ENCODE data around the gene CASKIN1. TPM values are rescaled to one million over a fixed set of nuclear protein-coding genes. Genes with fewer than 3 reads are reported as not detected.

CASKIN1 gene
- total RNA-seq, 1 experiment from 2014 or later, result 4.5 TPM

- in situ Hi-C loops (cut with HindIII; ENCODE audit: low pct_unique_long_range_greater_than_20kb, low sequenced_read_pairs), result no loop called here
- ChIA-PET CTCF (no interaction called here), POLR2A (interaction anchor here (0.6 to 0.7 kb wide), 3 partner anchors 15 to 372 kb away, joined by 3 to 14 read pairs (median 7); no protein-coding TSS in a partner anchor)
- DNase-seq (ENCODE audit: low read depth, low spot score) (no peak), ATAC-seq (peak; percentile 0; the same call in 1 of the 2 replicates)
- H3K9me3 ChIP-seq (ENCODE audit: control insufficient read depth, insufficient read depth, low read depth, low read length), result no peaks in the 10 kb centered on the region
- peak within 1 kb of the TSS; percentile 48 for H3K27ac ChIP-seq (ENCODE audit: low read length)
- no TSS peak for BruUV-seq (replicated peaks)
- no peak within 1 kb of the TSS for H3K4me3 ChIP-seq (ENCODE audit: low read depth in 2 of 2, low read length in 2 of 2)
- intact Hi-C loops (cut with micrococcal nuclease; ENCODE audit: unreplicated experiment), result no loop called here
- H3K4me1 ChIP-seq (ENCODE audit: control insufficient read depth, insufficient read depth, low read length), result peaks cover 32% of the 10 kb centered on the region
- H3K27me3 ChIP-seq (ENCODE audit: control insufficient read depth, insufficient read depth, low read length), result no peaks in the 10 kb centered on the region
- peaks cover 3% of the 10 kb centered on the region; the same call in 1 of the 2 replicates for H3K36me3 ChIP-seq (ENCODE audit: control insufficient read depth, insufficient read depth, low read length)
- no peak for TF ChIP-seq TCF7L2 (IDR thresholded peaks at IDR 0.05; ENCODE audit: low read depth, low read length)
- TF ChIP-seq POLR2AphosphoS5 (IDR thresholded peaks at IDR 0.05; ENCODE audit: low read depth, low read length), result peak; percentile 36; the same call in 1 of the 2 replicates
- TF ChIP-seq REST (IDR thresholded peaks at IDR 0.05; ENCODE audit: insufficient read depth in 1 of 2, low read depth in 2 of 2, low read length in 1 of 2), result no peak
- TF ChIP-seq CTCF (IDR thresholded peaks at IDR 0.05), result no peak
- TF ChIP-seq SIN3A (IDR thresholded peaks at IDR 0.05; ENCODE audit: borderline replicate concordance, insufficient read depth, low read depth, low read length), result no peak
These were observed 14.3 kb upstream of the CASKIN1 start, which contains the start of gene BRICD5 for GRCh38 chr16:2210386-2211365. TSS of gene BRICD5 (minus strand) at chr16:2210863. CDS start at chr16:2210833, 30 bp downstream.

GRCh38 chr16:2210009-2210332 is 13.6 kb upstream of the CASKIN1 start:
- in situ Hi-C loops (cut with HindIII; ENCODE audit: low pct_unique_long_range_greater_than_20kb, low sequenced_read_pairs), result no loop called here

More at GRCh38 chr16:2210009-2210332, 13.6 kb upstream of the CASKIN1 start:
- ChIA-PET CTCF (no interaction called here), POLR2A (interaction anchor here (0.6 kb wide), 1 partner anchor 14 kb away, joined by 7 read pairs; no protein-coding TSS in a partner anchor)
- no peak for ATAC-seq
- Histone ChIP-seq H3K9me3 (ENCODE audit: control insufficient read depth, insufficient read depth, low read depth, low read length) (no peaks in the 10 kb centered on the region), H3K27me3 (ENCODE audit: control insufficient read depth, insufficient read depth, low read length) (no peaks in the 10 kb centered on the region), H3K27ac (ENCODE audit: low read length) (no peak overlapping the region), H3K36me3 (ENCODE audit: control insufficient read depth, insufficient read depth, low read length) (peaks cover 3% of the 10 kb centered on the region; the same call in 1 of the 2 replicates), H3K4me3 (ENCODE audit: low read depth in 2 of 2, low read length in 2 of 2) (no peak overlapping the region), H3K4me1 (ENCODE audit: control insufficient read depth, insufficient read depth, low read length) (peaks cover 32% of the 10 kb centered on the region)
- BruUV-seq (replicated peaks), result no TSS peak
- intact Hi-C loops (cut with micrococcal nuclease; ENCODE audit: unreplicated experiment), result no loop called here
- no peak for DNase-seq (ENCODE audit: low read depth, low spot score)
- no peak for TF ChIP-seq REST (IDR thresholded peaks at IDR 0.05; ENCODE audit: insufficient read depth in 1 of 2, low read depth in 2 of 2, low read length in 1 of 2)
- TF ChIP-seq CTCF (IDR thresholded peaks at IDR 0.05), result no peak
- TF ChIP-seq TCF7L2 (IDR thresholded peaks at IDR 0.05; ENCODE audit: low read depth, low read length), result no peak
- no peak for TF ChIP-seq SIN3A (IDR thresholded peaks at IDR 0.05; ENCODE audit: borderline replicate concordance, insufficient read depth, low read depth, low read length)
- no peak for TF ChIP-seq POLR2AphosphoS5 (IDR thresholded peaks at IDR 0.05; ENCODE audit: low read depth, low read length)

Data from Panc1 (cell line).